Small intestine (tissue), 7 donors: ENCODE results near the gene TMEM11. TPM values are rescaled to one million over a fixed set of nuclear protein-coding genes. Genes with fewer than 3 reads are reported as not detected.

Experiments
- DNase-seq, 2 donors: peaks; one replicate each; pipeline versions ENCODE4 v3.0.0 to v3.0.0-alpha.2; 2013
- FAIRE-seq: peaks from 2 replicates; lab custom pipeline; 2012; peaks lifted over from hg19 to GRCh38; lab: Jason Lieb, UNC
- H3K27ac ChIP-seq, 3 donors: one replicate each; pipeline ENCODE4 v1.5.1; 2013; ENCODE audit warnings: low read length in 2 of 3, mild to moderate bottlenecking in 2 of 3, control low read depth in 1 of 3, inconsistent platforms in 1 of 3, low read depth in 1 of 3, moderate library complexity in 1 of 3
- H3K27me3 ChIP-seq, 3 donors: one replicate each; pipeline ENCODE4 v1.6.1; 2013; ENCODE audit warnings: low read length in 3 of 3, inconsistent platforms in 1 of 3; ENCODE audit not compliant: control insufficient read depth in 3 of 3, insufficient read depth in 3 of 3
- H3K36me3 ChIP-seq, 3 donors: one replicate each; pipeline ENCODE4 v1.6.1; 2013; ENCODE audit warnings: low read length in 3 of 3, inconsistent platforms in 1 of 3, low read depth in 1 of 3, mild to moderate bottlenecking in 1 of 3, moderate library complexity in 1 of 3; ENCODE audit not compliant: control insufficient read depth in 3 of 3, insufficient read depth in 2 of 3
- H3K4me1 ChIP-seq, 3 donors: one replicate each; pipeline ENCODE4 v1.6.1; 2013; ENCODE audit warnings: low read length in 2 of 3, inconsistent platforms in 1 of 3, low read depth in 1 of 3, mild to moderate bottlenecking in 1 of 3, moderate library complexity in 1 of 3; ENCODE audit not compliant: control insufficient read depth in 3 of 3, insufficient read depth in 2 of 3
- H3K4me3 ChIP-seq, 3 donors: one replicate each; pipeline ENCODE4 v1.5.1; 2013; ENCODE audit warnings: low read length in 3 of 3, control low read depth in 1 of 3, inconsistent platforms in 1 of 3, low read depth in 1 of 3, mild to moderate bottlenecking in 1 of 3, moderate library complexity in 1 of 3
- H3K9me3 ChIP-seq, 2 donors: one replicate each; pipeline ENCODE4 v1.6.1; 2013; ENCODE audit warnings: low read depth in 1 of 2, low read length in 1 of 2; ENCODE audit not compliant: control insufficient read depth in 2 of 2, insufficient read depth in 1 of 2
- WGBS, 3 donors: extraction: QIAGEN DNeasy Blood & Tissue Kit; methylation state at CpG; one replicate each; pipeline ENCODE4 v1.1.7; 2013; 5-methylcytosine and 5-hydroxymethylcytosine counted together
- polyA plus RNA-seq, 4 donors: library from polyadenylated mRNA; stranded (reverse) in 3 of 4; unstranded in 1 of 4; fragments of 200-250 nt in 3 of 4; fragments of 120-200 nt in 1 of 4; gene quantifications; one replicate each; pipeline versions ENCODE4 v1.2.1 to v1.2.3, GENCODE V29; 2013
- donor health status: healthy with polysubstance abuse.
- donor health status: control.
- donor health status: control.
- donor health status: Bipolar disorder and iron deficiency.
- donor health status: healthy.

Gene TMEM11
- polyA plus RNA-seq, 4 donors: 21.5 to 38.7 (median 26.9) TPM

DNA sequence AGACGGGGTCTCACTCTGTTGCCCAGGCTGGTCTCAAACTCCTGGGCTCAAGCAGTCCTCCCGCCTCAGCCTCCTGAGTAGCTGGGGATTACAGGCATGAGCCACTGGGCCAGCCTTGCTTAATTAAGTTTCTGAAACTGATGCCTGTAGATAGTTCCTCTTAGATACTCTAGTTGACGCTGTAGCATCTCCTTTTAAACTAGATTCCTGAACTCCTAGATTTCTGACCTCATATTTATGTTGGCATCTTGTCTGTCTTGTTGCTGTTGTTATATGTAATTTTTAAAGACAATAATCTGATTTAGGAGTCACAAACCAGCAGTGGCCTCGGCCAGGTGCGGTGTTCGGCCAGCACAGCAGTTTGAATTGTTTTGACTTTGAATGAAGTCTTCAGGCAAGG, 49.7 kb downstream of the TMEM11 start:
- H3K4me1 ChIP-seq: no peaks in the 10 kb centered on the region
- WGBS, 3 donors: 91 to 96% (median 93%) methylated on average over 6 of the region's 6 CpGs
- no peaks in the 10 kb centered on the region for H3K27me3 ChIP-seq
- H3K4me3 ChIP-seq: no peak overlapping the region
- peaks cover 0 to 2% (median 0%) of the 10 kb centered on the region in 3 donors for H3K36me3 ChIP-seq
- no peak overlapping the region for H3K27ac ChIP-seq
- FAIRE-seq: no peak
- H3K9me3 ChIP-seq: no peaks in the 10 kb centered on the region
- no peak for DNase-seq

GRCh38 chr17:21163101-21163500, 50.9 kb downstream of the TMEM11 start:
- no peaks in the 10 kb centered on the region for H3K9me3 ChIP-seq
- FAIRE-seq (no peak), DNase-seq (no peak)
- H3K4me3 ChIP-seq: no peak overlapping the region
- H3K4me1 ChIP-seq: no peaks in the 10 kb centered on the region
- no peaks in the 10 kb centered on the region for H3K36me3 ChIP-seq
- H3K27ac ChIP-seq: no peak overlapping the region
- WGBS, 3 donors: 90 to 97% (median 92%) methylated on average over 6 of the region's 6 CpGs
- H3K27me3 ChIP-seq: no peaks in the 10 kb centered on the region

- WGBS, 3 donors: 68 to 92% (median 87%) methylated on average over 2 of the region's 2 CpGs
- Histone ChIP-seq H3K4me3 (no peak overlapping the region), H3K9me3 (no peaks in the 10 kb centered on the region), H3K27ac (no peak overlapping the region), H3K27me3 (no peaks in the 10 kb centered on the region), H3K36me3 (no peaks in the 10 kb centered on the region), H3K4me1 (no peaks in the 10 kb centered on the region)
- FAIRE-seq (no peak), DNase-seq (no peak)
Measured at GRCh38 chr17:21162394-21162775, 51.6 kb downstream of the TMEM11 start.

DNA sequence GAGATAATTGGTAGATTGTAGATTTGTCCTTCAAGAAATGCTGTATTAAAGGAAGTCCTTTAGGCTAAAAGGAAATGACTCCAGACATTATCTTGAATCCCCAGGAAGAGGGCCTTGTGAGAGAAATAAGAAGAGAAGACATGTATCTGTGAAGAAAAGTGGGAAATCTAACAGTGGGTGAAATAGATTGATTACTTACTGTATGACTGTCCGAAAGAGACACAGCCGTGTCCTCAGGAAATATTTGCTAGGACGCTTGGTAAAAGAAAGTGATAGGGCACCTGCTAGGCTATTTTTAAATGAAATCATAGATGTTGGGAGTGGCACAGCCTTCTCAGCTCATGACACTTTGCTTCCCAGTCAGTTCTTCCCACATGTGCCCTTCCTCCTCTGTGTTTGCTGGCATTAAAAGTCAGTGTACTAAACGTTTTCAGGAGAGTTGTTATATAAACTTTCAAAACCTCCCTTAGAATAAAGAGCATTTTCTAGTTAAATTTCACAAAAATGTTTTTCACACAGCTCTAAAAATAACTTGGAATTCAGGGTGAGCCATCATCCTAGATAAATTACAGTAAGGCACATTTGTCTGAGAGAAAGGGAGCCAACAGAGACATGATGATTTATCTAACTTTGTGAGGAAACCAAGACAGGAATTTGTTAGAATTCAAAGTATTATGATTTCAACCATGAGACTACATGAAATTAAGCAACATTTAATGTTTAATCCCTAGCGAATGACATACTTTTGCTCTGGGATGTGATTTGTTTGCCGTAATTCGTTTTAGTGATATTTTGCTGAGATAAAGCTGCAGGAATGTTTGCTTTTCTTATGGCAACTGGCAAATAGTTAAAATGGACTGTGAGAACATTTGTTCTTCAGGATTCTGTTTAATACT, 52.2 kb downstream of the TMEM11 start:
- FAIRE-seq (no peak), DNase-seq (no peak)
- H3K27me3 ChIP-seq: no peaks in the 10 kb centered on the region
- no peaks in the 10 kb centered on the region for H3K4me1 ChIP-seq
- H3K4me3 ChIP-seq: no peak overlapping the region
- no peaks in the 10 kb centered on the region for H3K9me3 ChIP-seq
- peak overlapping the region in 1 of 3 donors; percentile 32 for H3K27ac ChIP-seq
- H3K36me3 ChIP-seq: no peaks in the 10 kb centered on the region
- WGBS, 3 donors: 51 to 62% (median 58%) methylated on average over 7 of the region's 7 CpGs

- FAIRE-seq (no peak), DNase-seq (no peak)
- no peak overlapping the region for H3K27ac ChIP-seq
- peaks cover 0 to 2% of the 10 kb centered on the region in 2 donors for H3K9me3 ChIP-seq
- no peak overlapping the region for H3K4me3 ChIP-seq
- H3K27me3 ChIP-seq: no peaks in the 10 kb centered on the region
- H3K4me1 ChIP-seq: no peaks in the 10 kb centered on the region
- H3K36me3 ChIP-seq: no peaks in the 10 kb centered on the region
Measured at GRCh38 chr17:21160401-21160800, 53.6 kb downstream of the TMEM11 start.

GRCh38 chr17:21157586-21158370, 56.2 kb downstream of the TMEM11 start:
- Histone ChIP-seq H3K4me3 (no peak overlapping the region), H3K4me1 (no peaks in the 10 kb centered on the region), H3K36me3 (no peaks in the 10 kb centered on the region), H3K27ac (no peak overlapping the region), H3K27me3 (no peaks in the 10 kb centered on the region), H3K9me3 (peaks cover 0 to 6% of the 10 kb centered on the region in 2 donors)
- DNase-seq (no peak), FAIRE-seq (no peak)
- WGBS, 3 donors: 53 to 78% (median 55%) methylated on average over 1 of the region's 1 CpG

- 77 to 88% (median 83%) methylated on average over 1 of the region's 1 CpG for WGBS, 3 donors
- Histone ChIP-seq H3K27me3 (no peaks in the 10 kb centered on the region), H3K4me1 (no peaks in the 10 kb centered on the region), H3K4me3 (no peak overlapping the region), H3K27ac (no peak overlapping the region), H3K9me3 (peaks cover 2 to 30% of the 10 kb centered on the region in 2 donors), H3K36me3 (no peaks in the 10 kb centered on the region)
- FAIRE-seq (no peak), DNase-seq (no peak)
Measured at GRCh38 chr17:21152731-21153130, 61.2 kb downstream of the TMEM11 start.

DNA sequence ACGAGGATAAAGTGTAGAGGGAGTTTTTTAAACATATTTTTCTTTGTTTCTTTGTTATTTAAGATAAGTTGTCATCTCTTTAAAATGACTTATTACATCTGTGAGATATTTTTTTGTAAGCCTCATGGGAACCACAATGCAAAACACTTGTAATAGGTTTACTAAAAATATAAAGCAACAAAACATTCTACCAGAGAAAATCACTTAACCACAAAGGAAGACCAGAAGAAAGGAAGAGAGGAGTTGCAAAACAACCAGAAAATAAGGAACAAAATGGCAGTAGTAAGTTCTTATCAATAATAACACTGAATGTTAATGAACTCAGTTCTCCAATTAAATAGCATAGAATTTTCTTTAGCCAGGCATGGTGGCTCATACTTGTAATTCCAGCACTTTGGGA, 64.3 kb downstream of the TMEM11 start:
- H3K27ac ChIP-seq: no peak overlapping the region
- peaks cover 2 to 40% of the 10 kb centered on the region in 2 donors for H3K9me3 ChIP-seq
- H3K4me1 ChIP-seq: no peaks in the 10 kb centered on the region
- DNase-seq (no peak), FAIRE-seq (no peak)
- WGBS, 3 donors: 88 to 95% (median 89%) methylated on average over 1 of the region's 1 CpG
- H3K4me3 ChIP-seq: no peak overlapping the region
- H3K36me3 ChIP-seq: no peaks in the 10 kb centered on the region
- H3K27me3 ChIP-seq: no peaks in the 10 kb centered on the region
